ENCODE data around the gene MBNL1. TPM values are rescaled to one million over a fixed set of nuclear protein-coding genes. Genes with fewer than 3 reads are reported as not detected.
A peak's percentile ranks its signal among the peaks of the same experiment; 100 is the strongest.

The MBNL1 gene
- total RNA-seq, 1 experiment from 2014 or later, result 265 TPM

DNA sequence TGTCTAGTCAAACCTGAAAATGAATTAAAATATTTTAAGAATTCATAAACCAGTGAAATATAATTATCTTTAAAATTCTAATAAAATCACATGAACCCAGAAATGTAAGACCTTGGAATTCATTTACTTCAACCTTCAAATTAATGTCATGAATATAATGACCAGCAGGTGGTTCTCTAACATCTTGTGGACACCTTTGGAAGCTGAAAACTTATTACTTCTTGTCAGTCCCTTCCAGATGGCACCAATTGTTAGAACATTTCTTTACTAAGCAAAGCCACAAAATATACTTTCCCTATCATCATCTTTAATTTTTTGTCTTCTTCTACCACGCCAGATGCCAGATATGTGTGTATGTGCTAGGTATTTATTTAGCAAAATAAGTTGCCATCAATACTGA lies 240.0 kb downstream of the MBNL1 start:
- Histone ChIP-seq H3K4me1 (ENCODE audit: low read length) (no peaks in the 10 kb centered on the region), H3K9me3 (ENCODE audit: low read length) (no peaks in the 10 kb centered on the region), H3K4me2 (ENCODE audit: low read depth, low read length, poor library complexity, severe bottlenecking) (no peak overlapping the region), H4K20me1 (ENCODE audit: insufficient read depth, low read depth, low read length) (no peaks in the 10 kb centered on the region), H3K79me2 (ENCODE audit: low read length) (no peaks in the 10 kb centered on the region), H3K36me3 (ENCODE audit: insufficient read depth, low read length) (no peaks in the 10 kb centered on the region), H3K9ac (ENCODE audit: low read length) (no peak overlapping the region), H3K9me2 (replicated peaks; ENCODE audit: insufficient read depth, low read length) (no peaks in the 10 kb centered on the region), H2AFZ (ENCODE audit: low read length) (no peak overlapping the region), H3K27me3 (ENCODE audit: low read length) (no peaks in the 10 kb centered on the region), H3K27ac (ENCODE audit: low read length) (no peak overlapping the region), H3K4me3 (ENCODE audit: low read length) (no peak overlapping the region)
- DNase-seq, result peak; percentile 58

DNA sequence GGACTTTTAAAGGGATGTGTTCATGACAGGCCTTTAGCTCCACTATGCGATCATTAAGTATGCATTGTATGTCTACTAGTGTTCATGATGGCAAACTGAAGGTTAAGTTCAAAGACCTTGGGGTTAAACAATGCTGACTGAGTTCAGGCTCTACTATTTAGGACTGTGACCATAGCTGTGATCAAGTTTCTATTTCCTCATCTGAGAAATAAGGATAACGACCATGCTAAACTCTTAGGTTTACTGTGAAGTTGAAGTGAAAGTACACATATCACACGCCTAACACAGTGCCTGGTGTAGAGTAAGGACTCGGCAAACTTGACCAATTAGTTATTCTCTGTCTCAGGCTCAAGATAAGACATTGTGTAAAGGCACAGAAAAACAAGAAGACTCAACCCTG lies 243.2 kb downstream of the MBNL1 start:
- Histone ChIP-seq H3K27ac (ENCODE audit: low read length) (no peak overlapping the region), H3K9ac (ENCODE audit: low read length) (no peak overlapping the region), H3K4me1 (ENCODE audit: low read length) (peaks cover 4% of the 10 kb centered on the region), H3K36me3 (ENCODE audit: insufficient read depth, low read length) (no peaks in the 10 kb centered on the region), H3K79me2 (ENCODE audit: low read length) (no peaks in the 10 kb centered on the region), H4K20me1 (ENCODE audit: insufficient read depth, low read depth, low read length) (no peaks in the 10 kb centered on the region), H3K9me2 (replicated peaks; ENCODE audit: insufficient read depth, low read length) (no peaks in the 10 kb centered on the region), H2AFZ (ENCODE audit: low read length) (no peak overlapping the region), H3K4me2 (ENCODE audit: low read depth, low read length, poor library complexity, severe bottlenecking) (no peak overlapping the region), H3K4me3 (ENCODE audit: low read length) (no peak overlapping the region), H3K27me3 (ENCODE audit: low read length) (no peaks in the 10 kb centered on the region), H3K9me3 (ENCODE audit: low read length) (no peaks in the 10 kb centered on the region)
- DNase-seq, result no peak

DNA sequence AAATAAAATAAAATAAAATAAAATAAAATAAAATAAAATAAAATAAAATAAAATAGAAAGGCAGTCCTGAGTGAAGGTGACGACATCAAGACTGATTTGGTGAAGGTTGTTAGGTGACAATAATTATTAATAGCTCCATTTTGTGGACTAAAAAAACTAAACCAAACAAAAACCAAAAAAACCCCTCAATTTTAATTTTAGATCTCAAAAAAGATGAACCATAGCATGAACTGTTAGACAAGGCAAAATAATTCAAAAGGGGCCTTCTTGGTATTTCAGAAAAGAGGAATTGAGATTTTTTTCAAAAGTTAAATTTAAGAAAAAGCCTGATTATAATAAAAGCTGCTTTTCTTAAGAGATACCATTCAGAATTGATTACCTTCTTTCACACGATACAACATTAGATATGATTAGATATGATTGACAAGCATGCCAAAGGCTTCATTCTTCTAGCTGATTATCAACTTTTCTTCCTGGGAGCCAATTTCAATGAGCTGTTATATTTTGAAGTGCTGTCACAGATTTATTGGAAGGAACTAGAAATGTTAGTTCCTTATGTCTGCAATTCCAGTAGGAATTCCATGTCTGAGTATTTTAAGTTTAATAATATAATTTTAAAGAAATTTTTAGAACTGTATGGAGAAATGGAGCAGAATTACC lies 244.7 kb downstream of the MBNL1 start:
- peaks cover 4% of the 10 kb centered on the region for H3K4me1 ChIP-seq (ENCODE audit: low read length)
- H3K4me3 ChIP-seq (ENCODE audit: low read length), result no peak overlapping the region
- H3K27me3 ChIP-seq (ENCODE audit: low read length), result no peaks in the 10 kb centered on the region
- H3K36me3 ChIP-seq (ENCODE audit: insufficient read depth, low read length), result no peaks in the 10 kb centered on the region
- H3K79me2 ChIP-seq (ENCODE audit: low read length), result no peaks in the 10 kb centered on the region
- H3K27ac ChIP-seq (ENCODE audit: low read length), result no peak overlapping the region
- no peak for DNase-seq
- H3K9ac ChIP-seq (ENCODE audit: low read length), result no peak overlapping the region
- no peaks in the 10 kb centered on the region for H3K9me3 ChIP-seq (ENCODE audit: low read length)
- H2AFZ ChIP-seq (ENCODE audit: low read length), result no peak overlapping the region
- no peaks in the 10 kb centered on the region for H3K9me2 ChIP-seq (replicated peaks; ENCODE audit: insufficient read depth, low read length)
- no peaks in the 10 kb centered on the region for H4K20me1 ChIP-seq (ENCODE audit: insufficient read depth, low read depth, low read length)
- no peak overlapping the region for H3K4me2 ChIP-seq (ENCODE audit: low read depth, low read length, poor library complexity, severe bottlenecking)

Small RNA genes within 50 kb of the gene (small RNA-seq; reads per million reads assigned to genes)
- not detected for gene RF00019

Data from Karpas-422 (cell line).